GM21381 (cell line): Measurements from ENCODE around the gene CLASP2.
A peak's percentile ranks its signal among the peaks of the same experiment; 100 is the strongest.
"Not testable (repeated sequence)": the region's sequence is repeated elsewhere in the genome, so short reads cannot be mapped to it uniquely, and the experiment has no call there.

Experiments used
- ATAC-seq: cut with Tn5 transposase; IDR thresholded peaks from one replicate; pipeline ENCODE4 v1.9.1; 2021; ENCODE audit warnings: mild to moderate bottlenecking, moderate library complexity; ENCODE audit not compliant: unreplicated experiment

Gene CLASP2

GRCh38 chr3:33717866-33718594 lies at the start of gene CLASP2:
CLASP2 (minus strand) TSS chr3:33718254; CDS start chr3:33718002, 252 bp downstream.
- peak; percentile 95 for ATAC-seq

GRCh38 chr3:33758864-33759263 lies 40.8 kb upstream of the CLASP2 start:
- ATAC-seq, result no peak

- no peak for ATAC-seq
Observed at GRCh38 chr3:33758281-33758680, 40.2 kb upstream of the CLASP2 start.

DNA sequence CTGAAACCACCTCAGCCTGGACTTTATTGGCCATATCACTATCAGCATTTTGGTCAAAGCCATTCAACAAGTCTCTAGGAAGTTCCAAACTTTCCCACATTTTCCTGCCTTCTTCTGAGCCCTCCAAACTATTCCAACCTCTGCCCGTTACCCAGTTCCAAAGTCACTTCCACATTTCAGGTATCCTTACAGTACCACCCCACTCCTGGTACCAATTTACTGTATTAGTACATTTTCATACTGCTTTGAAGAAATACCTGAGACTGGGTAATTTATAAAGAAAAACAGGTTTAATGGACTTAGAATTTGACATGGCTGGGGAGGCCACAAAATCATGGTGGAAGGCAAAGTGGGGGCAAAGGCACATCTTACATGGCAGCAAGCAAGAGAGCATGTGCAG lies 36.3 kb upstream of the CLASP2 start:
- ATAC-seq, result not testable (repeated sequence)

DNA sequence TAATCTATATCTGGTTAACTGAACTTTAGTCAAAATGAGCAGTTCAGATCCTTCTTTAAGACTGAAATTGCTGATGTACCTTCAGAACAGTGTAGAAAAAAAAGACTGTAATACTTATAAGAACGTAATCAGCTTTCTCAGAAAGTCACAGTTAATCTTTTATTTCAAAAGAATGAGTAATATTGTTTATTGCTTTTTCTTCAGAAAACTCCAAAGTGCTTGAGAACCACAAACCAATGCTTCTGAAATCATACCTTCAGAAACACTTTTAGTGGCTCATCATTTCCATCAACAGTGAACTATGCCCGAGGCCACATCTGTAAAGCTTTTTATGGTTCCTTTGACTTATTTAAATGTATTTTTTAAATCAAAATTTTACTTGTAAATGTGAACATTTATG lies 33.3 kb upstream of the CLASP2 start:
- ATAC-seq, result no peak

DNA sequence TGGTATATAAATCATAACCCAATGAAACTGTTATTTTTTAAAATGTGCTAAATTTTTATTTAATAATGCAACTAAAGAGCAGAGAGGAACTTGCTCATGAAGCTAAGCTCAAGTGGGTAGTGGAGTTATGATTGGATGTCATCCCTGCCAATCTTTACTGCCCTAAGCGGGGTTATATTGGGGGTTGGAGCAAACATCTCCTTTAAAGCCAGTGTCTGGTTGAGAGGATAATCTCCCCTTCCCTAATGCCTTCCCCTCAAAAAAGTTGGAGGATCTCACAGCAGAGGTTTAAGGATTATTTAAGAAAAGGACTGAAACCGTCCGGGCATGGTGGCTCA lies 32.1 kb upstream of the CLASP2 start:
- no peak for ATAC-seq

DNA sequence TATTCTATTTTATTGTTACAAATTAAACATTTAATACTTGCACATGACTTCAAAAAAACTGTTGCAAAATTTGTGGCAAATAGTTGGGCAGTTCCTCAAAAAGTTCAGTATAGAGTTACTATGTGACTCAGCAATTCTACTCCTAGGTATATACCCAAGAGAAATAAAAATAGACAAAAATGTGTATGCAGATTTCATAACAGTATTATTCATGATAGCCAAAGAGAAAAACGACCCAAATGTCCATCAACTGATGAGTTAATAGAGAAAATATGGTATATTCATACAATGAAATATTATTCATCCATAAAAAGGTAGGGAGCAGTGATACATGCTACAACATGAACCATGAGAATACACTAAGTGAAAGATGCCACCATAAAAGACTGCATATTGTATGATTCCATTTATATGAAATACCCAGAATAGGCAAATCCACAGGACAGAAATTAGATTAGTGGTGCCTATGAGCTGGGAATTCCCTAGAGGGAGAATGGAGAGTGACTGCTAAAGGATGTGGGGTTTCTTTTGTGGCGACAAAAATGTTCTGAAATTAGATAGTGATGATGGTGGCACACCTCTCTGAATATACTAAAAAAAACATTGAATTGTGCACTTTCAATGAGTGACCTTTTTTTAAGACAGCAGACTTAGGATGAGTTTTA lies 31.6 kb upstream of the CLASP2 start:
- ATAC-seq, result no peak

GRCh38 chr3:33746416-33747116 lies 28.5 kb upstream of the CLASP2 start:
- no peak for ATAC-seq

DNA sequence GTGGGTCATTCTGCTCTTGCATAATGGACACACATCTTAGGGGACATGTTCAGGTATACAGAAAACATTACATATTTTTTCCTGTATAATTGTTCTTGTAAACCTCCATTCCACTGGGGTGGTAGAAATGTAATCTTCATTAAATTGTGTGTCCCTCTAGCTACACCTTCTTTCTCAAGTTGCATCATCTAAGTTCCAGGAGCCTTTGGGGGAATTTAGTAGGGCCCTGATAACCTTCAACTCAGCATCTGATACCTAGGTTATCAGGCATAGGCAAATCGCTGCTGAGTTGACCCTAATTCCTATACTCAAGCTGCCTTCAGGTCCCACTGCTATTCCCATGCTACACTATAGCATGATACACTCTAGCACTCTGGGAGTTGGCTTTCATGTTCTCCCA lies 19.1 kb upstream of the CLASP2 start:
- ATAC-seq, result no peak

DNA sequence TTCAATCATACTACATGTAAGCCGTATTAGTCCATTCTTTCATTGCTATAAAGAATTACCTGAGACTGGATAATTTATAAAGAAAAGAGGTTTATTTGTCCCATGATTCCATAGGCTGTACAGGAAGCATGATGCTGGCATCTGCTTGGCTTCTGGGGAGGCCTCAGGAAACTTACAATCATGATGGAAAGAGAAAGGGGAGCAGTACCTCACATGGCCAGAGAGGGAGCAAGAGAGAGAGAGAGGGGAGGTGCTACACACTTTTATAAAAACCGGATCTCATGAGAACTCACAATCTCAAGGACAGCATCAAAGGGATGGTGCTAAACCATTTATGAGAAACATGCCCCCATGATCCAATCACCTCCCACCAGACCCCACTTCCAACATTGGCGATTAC lies 14.3 kb upstream of the CLASP2 start:
- no peak for ATAC-seq

DNA sequence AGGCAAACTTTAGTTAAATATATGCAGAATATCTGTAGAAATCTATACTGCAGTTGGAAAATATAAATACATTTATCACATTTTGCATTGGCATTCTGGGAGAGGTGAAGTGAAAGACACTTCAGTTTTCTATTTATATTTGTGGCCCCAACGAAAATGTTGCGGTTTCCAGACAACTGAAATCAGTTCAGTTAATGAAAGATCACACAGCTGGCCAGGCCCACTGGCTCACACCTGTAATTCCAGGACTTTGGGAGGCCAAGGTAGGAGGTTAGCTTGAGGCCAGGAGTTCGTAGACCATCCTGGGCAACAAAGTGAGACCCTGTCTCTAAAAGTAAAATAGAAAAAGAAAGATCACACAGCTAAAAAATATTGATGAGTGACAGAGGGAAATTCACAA lies 11.9 kb upstream of the CLASP2 start:
- ATAC-seq, result no peak

- ATAC-seq, result no peak
Observed at GRCh38 chr3:33724256-33724655, 6.2 kb upstream of the CLASP2 start.

DNA sequence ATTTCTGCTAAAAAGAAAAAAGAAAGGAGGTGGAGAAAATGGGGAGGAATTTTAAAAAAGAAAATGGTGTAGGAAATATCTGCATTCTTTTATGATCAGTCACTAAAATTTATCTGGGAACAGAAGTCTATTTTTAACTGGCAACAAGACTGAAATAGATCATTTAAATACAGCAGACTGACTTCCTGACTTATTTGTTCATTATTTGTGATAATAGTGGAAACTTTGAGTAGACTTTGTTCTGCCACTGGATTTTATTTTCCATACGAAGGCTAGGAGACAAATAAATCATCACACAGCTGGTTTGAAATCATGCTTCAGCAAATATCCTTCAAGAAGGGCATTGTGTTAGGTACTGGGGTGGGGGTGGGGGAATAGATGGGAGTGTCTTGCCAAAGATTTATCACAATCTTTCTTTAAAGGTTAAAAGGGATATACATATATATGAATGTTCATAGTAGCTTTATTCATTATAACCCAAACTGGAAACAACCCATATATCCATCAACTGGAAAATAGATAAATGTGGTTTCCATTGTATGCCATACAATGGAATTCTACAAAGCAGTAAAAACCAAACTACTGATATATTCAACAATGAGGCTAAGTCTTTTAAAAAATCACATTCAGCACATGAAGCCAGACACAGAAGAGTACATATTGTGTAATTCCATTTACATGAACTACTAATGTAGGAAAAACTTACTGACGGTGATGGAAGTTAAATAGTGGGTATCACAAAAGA lies 4.7 kb upstream of the CLASP2 start:
- ATAC-seq, result no peak

DNA sequence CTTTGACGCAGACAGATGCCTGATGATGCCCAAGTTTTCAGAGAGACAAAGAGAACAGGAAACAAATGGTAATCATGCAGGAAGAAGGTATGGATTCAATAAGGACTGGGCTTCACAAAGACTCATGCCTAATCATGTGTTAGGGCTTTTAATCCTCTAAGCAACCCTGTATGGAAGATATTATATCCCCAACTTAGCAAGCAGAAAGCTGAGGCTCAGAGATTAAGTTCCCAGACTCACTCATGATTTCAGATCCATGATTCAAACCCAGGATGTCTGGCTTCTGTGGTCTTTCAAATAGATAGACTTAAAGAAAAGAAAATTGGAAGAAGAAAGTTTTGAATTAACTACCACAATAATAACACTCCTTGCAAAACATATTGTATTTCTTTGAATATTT lies 4.1 kb upstream of the CLASP2 start:
- ATAC-seq, result no peak

DNA sequence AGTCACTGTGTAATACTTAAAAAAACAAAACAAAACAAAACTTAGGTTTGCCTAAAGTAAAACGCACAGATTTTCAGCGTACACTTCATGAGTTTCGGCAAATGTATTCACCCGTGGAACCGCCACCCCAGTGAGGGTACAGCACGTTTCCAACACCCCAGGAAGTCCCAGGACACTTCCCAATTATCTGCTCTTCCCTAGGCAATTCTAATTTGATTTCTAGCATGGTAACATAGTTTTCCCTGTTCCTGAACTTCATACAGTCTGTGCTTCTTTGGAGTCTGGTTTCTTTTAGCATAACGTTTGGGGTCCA lies 497 bp upstream of the CLASP2 start:
- peak; percentile 0 for ATAC-seq

DNA sequence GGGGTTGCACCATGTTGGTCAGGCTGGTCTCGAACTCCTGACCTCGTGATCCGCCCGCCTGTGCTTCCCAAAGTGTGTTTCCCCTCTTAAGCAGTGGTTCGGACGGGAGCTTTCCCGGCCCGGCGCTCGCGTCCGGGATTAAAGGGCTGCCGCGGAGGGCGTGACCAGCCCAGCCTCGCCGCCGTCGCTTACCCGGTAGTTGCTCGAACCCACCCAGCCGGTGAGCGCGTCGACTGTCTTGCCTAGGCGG lies 513 bp downstream of the CLASP2 start:
- peak; percentile 56 for ATAC-seq

- ATAC-seq, result no peak
Observed at GRCh38 chr3:33716227-33716626, 1.8 kb downstream of the CLASP2 start.

DNA sequence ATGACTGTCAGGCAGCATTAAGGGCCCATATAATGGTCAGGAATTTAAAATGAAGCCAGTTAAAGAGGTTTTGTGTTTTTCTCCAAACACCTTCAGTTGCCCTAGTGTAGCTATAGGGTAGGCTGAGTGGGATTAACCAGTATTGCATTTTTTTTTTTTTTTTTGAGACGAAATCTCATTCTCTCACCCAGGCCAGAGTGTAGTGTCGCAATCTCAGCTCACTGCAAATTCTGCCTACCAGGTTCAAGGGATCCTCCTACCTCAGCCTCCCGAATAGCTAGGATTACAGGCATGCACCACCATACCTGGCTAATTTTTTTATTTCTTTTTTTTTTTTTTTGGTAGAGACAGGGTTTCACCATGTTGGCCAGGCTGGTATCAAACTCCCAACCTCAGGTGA lies 7.0 kb downstream of the CLASP2 start:
- no peak for ATAC-seq

GRCh38 chr3:33706056-33706455 lies 12.0 kb downstream of the CLASP2 start:
- no peak for ATAC-seq

GRCh38 chr3:33704891-33705290 lies 13.2 kb downstream of the CLASP2 start:
- no peak for ATAC-seq

GRCh38 chr3:33699275-33699674 lies 18.8 kb downstream of the CLASP2 start:
- no peak for ATAC-seq

DNA sequence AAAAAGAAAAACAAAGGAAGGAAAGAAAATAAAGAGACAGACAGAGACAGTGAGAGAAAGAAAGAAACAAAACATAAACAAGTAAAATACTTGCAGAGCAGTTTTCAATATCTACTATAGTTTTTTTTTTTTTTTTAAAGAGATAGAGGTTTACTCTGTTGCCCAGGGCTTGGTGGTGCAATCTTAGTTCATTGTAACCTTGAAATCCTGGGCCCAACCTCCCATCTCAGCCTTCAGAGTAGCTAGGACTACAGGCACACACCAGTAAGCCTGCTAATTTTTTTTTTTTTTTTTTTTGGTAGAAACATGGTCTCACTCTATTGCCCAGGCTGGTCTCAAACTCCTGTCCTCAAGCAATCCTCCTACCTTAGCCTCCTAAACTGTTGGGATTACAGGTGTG lies 23.1 kb downstream of the CLASP2 start:
- no peak for ATAC-seq
